ENCODE results near the gene NTSR1.

NTSR1 gene

DNA sequence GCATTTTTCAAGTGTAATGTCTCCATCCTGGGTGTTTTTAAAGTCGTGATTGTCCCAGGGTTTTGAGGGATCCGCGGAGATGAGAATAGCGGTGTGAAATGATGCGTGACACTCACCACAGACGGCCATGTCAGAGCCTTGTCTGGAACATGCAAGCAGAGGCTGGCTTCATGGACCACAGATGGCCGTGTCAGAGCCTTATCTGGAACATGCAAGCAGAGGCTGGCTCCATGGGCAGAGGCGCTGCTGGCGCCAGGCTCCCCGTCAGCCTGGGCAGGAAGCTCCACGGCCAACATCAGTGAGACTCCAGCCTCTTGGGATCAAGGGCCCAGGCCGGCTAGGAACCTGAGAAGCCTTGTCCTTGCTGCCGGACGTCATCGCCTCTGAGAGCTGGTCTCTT is 80.0 kb downstream of the NTSR1 start:
- DNase-seq (ENCODE audit: low spot score), result no peak

DNA sequence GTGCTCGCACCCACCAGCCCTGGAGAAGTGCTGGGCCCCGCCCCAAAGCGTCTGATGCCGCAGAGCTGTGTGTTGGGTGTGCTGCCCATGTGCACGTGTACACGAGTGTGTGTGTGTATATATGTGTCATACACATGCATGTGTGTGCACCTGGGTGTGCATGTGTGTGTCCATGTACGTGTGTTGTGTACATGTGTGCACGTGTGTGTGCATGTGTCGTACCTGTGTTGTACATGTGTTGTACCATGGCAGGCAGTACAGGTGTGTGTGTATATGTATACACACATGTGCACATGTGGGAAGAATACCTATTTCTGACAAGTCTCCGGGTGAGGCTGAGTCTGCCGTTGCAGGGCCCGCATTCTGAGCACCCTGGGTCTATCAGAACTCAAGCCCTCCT is 81.4 kb downstream of the NTSR1 start:
- DNase-seq (ENCODE audit: low spot score), result no peak

DNA sequence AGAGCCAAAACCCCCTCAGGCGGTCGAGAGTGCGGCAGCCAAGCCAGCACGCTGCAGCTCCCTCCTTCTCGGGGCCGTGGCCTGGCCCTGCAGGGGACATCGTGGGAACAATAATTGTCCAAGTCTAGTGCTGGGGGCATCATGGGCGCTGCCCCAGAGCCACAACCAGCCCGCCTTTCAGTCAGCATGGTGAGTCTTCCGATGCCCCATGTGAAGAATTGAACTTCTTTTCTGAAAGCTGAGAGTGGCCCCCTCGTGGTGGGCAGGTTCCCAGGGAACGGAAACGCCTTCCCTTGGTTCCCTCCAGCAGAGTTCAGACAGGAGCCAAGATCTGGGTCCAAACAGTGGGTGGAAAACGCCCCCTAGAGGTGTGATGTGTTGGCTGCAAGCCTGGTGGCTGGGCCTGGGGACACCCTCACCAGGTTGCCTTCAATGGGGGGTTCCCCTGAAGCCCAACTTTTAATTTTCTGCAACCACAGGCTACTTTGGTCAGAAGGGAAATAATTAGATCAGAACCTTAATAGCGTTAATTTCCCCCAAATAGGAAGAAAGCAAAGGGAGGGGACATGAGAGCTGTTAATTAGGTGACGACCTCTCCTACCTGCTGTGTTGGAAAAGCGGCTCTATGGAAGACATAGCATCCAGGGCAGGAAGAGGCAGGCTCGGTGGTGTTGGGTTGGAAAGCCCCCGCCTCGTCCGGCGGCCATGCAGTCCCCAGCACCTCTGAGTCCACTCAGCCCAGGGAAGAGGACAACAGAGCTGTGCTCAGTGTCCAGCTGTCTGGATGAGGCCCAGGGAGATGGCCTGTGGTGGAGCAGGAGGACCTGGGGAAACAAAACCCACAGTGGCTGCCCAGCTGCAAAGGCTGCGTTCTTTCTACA is 82.9 kb downstream of the NTSR1 start:
- peak; percentile 85 for DNase-seq (ENCODE audit: low spot score)

DNA sequence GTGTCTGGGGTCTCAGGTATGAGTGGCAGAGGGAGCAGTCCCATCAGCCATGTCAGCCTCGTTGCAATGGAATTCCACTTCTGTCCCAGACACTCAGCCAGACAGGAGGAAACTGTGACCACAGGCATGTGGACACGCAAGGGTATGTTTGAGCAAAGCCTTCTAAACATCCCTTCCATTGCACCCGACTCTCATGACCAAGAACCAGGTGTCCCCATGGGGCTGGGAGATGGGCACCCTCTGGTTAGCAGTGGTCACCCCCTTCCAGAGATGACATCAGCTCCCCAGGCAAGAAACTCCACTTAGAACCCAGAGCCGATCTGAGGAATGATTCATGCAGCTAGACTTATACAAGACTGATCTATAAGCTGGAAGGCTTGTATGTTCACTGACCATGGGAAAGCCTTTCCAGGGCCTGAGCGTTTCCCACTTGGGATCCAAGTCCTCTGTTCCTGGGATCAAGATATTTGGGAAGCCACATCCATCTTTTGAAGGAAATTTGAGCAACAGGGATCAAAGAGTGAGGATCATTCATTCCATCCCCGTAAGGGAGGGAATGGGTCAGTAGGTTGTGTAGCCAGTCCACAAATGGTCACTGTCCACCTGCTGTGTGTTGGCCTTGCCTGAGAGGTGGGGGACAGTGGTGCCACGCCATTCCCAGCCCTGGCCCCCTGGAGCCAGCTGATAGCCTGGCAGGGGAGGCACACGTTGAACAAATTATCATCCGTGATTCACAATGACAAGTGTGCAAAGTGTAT is 83.7 kb downstream of the NTSR1 start:
- peak; percentile 35 for DNase-seq (ENCODE audit: low spot score)

DNA sequence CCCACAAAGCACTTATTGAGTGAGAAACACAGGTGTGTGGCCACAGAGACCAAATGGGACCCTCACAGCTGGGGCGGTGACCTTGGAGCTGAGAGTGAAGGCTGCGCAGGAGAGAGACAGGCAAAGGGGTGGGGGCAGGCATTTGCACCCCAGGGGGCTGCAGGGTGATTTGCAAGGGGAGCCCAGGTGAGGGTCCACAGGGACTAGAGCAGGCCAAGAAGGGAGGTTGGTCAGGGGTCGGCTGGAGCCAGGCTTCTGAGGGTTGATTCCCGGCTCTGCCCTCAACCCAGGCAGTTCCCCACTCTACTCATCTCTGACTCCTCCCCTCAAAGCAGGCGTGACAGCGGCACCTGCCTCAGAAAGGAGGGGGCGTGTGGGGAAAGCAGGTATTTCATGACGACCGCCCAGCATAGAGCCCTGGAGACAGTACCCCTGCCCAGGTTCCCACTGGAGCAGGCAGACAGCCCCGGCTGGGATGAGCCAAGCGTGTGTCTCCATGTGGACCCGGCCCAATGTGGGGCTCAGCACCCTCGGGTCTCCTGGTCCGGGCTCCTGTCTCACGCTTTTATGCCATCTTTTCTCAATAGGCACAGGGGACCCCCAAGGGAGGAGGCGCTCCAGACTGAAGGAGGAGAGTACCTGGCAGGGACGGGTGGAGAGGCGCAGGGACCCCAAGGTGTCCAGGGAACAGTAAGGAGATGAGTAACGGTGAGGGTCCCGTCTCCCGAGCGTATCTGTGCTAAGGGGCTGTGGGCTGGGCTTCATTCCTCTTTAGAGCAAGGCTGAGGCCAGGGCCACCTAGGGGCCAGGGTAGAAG is 84.5 kb downstream of the NTSR1 start:
- no peak for DNase-seq (ENCODE audit: low spot score)

DNA sequence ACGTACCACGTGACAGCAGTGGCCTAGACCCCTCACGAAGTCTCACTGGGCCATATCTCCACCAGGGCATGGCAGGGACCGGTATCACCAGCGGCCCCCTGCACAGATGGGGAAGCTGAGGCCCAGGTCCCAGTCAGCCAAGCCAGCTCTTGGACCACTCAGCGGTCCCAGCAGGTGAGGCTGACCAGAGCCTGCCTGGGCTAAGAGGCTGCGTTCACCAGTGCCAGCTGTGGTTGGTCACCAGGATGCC is 85.0 kb downstream of the NTSR1 start:
- DNase-seq (ENCODE audit: low spot score), result no peak

DNA sequence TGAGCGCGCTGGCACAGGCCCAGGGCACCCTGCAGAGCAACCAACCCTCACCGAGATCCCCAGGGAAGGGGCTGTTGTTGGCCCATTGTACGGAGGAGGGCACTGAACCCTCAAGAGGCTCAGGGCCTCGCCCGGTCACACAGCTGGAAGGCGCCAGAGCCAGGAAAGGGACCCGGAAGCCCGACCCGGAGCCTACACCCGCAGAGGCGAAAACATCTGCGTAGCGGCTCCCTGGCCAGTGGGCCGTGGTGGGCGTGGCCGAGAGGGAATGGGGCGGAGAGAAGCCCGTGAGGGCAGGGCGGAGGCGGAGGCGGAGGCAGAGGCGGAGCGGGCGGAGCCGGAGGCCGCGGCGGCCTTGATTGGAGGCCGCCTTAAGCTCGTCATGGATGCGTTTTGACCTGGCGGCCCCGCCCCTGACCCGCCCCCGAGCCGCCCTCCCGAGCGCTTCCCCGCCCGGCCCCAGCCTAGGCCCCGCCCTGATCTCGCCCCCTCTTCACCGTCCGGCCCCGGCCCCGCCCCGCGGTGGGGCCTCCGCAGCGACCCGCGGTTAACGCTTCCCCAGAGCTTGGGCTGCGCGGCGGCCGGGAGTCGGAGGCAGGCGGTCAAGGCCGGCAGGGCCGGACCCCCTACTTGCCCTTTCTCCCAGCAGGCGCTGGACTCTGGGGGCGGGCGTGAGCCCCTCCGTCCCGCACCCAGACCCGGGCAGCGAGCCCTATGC is 85.5 kb downstream of the NTSR1 start:
- peak; percentile 97 for DNase-seq (ENCODE audit: low spot score)

DNA sequence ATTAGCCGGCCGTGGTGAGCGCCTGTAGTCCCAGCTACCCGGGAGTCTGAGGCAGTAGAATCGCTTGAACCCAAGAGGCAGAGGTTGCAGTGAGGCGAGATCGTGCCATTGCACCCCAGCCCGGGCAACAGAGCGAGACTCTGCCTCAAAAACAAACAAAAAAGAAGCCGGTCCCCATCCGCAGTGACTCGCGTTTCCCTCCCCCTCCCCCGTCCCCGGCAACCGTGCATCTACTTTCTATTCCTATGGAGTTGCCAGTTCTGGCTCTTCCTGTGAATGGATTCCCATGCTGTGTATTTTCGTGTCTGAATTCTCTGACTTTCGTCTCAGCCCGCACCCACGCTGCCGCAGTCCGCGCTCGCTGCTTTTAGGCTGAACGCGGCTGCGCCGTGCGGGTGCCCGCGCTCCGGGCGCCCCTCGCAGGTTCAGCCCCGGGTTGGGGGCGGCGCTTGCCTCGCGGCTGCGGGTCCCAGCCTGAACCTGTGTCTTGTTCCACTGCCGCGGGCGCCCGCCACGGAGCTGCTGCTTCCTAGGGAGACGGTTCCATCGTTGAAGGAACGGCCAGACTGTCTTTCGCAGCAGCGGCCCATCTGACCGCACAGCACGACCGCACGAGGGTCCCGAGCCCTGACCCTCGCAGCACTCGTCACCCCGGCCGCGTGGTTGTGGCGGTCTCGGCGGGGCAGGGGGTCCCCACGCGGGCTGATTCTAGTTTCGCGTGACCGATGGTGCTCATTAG is 86.6 kb downstream of the NTSR1 start:
- no peak for DNase-seq (ENCODE audit: low spot score)

DNA sequence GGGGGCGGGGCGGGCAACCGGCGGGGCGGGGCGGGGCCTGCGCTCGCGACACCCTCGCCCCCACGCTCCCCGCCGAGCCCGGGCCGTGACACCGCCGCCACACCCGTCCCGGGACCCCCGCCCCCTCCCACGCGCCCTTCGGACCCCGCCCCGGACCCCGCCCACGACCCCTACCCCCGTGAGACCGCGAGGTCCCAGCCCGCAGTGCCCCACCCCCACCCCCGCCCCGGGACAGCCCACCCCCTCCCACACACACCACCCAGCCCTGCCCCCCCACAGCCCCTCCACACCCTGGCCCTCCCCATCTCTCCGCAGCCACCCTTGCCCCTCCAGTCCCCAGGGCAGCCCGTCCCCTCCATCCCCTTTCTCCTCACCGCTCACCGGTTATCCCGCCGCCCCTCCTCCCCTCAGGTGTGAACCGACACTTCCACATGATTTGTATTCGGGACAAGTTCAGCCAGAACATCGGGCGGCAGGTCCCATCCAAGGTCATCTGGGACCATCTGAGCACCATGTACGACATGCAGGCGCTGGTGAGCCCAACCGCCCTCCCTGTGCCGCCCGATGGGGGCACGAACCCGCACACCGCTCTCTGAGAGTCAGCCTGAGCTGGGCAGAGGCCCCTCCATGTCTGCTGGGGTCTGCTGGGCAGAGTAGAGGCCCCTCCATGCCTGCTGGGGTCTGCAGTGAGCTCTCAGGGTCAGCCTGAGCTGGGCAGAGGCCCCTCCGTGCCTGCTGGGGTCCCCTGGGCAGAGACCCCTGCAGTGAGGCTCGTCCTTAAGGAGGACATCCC is 88.3 kb downstream of the NTSR1 start:
- no peak for DNase-seq (ENCODE audit: low spot score)

DNA sequence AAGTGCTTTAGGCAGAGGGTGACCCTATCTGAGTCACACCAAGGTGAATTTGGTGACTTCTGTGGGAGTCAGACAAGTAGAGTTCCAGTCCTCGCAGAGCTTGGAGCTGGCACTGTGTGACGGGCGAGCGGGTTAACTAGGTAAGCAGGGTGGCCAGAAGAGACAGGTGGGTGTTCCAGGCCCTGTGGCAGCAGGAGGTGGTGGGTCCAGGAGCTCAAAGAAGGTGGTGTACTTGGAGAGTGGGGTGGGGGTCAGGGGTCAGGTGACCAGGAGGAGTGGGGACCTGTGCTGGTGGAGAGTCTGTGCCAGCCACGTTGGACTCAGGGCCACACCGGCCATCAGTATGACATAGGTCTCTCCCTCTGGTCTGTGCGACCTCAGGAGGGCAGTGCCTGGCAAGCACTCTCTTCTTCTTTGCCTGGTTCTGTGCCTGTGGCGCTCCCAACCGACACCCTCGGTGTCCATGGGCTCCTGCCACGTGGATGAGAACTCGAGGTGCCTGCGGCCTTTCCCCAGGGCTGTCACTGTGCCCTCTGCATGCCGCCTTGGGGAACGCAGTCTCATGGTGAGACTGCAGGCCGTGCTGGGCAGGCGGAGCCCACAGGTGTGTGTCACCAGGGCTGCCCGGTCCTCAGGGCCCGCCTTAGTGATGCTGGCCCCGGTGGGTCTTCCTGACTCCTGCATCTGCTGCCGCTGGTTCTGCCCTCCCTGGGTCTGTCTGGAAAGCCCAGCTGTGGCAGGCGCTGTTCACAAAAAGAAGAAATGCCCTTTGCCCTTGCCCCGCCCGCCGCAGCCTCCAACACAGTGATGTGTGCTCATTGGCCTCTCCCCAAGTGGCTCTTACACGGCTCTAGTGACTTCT is 89.3 kb downstream of the NTSR1 start:
- DNase-seq (ENCODE audit: low spot score), result no peak

DNA sequence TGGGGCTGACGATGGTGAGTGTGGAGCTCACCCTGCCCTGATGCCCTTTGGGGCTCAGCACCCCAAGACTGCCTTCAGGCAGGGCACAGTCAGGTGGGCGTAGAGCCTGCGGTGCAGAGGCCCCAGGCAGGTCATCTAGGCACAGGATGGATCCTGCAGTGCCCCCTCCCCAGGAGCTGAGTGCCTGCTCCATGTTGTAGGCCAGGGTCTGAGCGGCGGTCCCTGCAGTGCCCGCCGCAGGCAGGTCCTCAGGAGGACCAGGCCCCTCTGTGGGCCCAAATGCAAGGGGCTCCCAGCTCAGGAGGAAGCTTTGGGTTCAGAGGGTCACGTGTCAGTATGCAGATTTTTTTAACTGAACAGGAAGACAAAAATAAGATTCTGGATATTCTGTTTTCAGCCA is 90.4 kb downstream of the NTSR1 start:
- DNase-seq (ENCODE audit: low spot score), result no peak

DNA sequence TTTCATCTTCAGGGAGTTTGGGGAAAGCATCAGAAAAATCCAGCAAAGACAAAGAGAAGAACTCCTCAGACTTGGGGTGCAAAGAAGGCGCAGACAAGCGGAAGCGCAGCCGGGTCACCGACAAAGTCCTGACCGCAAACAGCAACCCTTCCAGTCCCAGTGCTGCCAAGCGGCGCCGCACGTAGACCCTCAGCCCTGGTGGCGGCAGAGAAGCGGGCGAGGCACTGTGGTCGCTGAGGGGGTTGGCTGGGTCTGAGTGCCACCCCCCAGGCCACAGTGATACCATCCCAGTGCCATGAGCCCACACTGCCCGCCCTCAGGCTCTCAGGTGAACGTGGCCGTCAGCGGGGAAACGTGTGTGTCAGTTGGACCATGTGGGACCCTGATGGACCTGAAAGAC is 90.8 kb downstream of the NTSR1 start:
- DNase-seq (ENCODE audit: low spot score), result no peak

DNA sequence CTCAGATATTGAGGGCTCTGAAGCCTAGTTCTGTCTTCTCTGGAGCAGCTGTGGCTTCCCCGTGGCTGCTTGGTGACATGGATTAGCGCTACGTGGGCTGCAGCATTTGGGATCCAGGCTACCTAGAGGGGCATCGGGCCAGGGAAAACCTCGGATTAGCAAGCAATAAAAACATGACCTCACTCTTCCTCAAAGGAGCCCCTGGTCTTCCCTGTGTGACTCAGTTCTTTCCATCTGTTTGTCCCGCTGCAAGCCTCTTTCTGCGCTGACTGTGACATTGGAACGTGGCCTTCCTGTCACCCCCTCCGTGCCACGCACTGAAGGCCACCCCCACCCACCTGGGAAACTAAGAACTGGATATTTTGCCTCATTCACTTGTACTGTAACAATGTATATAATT is 91.2 kb downstream of the NTSR1 start:
- DNase-seq (ENCODE audit: low spot score), result no peak

DNA sequence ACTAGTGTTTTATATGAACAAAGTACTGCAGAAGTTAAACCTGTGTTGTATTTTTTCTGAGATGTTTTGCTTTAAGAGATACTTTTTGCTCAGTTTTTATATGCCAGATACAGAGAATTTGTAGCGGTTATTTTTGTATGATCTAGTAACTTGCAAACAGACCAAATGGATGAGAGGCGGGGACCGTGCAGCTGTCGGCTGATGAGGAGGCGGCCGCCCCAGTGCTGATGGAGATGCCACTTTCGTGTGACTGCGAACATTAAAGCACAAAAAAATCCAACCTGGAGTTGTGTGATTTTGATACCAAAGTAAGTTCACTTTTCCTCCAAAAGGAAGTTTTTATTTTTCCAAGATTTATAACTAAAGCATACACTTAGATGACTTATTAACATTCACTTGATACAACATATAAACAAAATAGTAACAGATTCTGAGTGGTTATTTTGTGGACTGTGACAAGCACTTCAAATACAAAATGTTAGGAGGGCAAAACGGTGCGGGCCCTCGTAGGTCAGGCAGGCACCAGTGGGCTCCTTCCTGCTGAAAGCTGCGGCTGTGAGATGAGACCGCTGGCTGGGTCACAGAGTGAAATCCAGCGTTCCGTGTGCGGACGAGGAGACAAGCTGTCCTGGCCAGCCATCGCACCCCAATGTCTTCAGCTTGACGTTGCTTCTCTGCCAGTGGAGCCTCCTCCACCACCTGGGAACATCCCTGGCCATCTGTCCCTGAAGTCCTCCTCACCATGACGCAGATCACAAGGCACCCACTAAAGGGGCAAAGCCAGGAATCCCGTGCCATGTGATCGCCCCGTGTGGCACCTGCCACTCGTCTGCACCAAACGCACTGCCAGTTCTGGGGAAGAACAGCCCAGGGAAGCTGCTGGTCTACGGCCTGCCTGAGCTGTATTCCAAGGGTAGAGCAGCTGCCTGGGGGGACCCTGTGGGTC is 92.0 kb downstream of the NTSR1 start:
- no peak for DNase-seq (ENCODE audit: low spot score)

DNA sequence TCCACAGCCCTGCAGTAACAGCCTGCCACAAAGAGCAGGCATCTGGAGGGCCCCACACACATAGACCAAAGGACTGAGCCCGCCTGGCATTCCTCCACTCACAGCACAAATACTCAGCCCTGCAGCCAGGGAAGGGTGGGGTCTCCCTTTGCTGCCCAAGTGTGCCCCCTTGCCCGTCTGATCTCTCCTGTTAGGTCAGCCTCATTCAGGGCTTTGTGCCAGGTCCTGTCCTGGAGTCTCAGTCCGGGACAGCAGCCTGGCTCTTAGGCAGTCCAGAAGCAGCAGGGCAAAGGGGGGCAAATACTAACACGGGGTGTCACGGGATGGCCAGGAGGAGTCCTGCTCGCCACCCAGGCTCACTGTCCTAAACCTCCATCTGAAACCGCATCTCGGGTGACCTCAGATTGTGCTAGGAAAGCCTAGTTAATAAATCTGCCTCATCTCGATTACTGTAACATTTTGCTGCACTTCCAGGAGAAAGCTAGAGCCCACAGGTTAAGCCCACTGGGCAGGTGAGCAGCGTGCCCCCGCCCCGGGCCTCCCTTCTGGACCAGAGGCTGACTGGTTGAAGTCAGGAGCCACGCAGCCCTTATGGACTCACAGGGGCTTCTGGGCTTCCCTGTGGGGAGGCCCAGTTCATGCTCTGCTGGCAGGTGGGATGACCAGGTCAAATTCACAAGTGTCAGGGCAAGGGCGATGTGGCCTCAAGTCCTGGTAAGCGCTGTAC is 92.8 kb downstream of the NTSR1 start:
- no peak for DNase-seq (ENCODE audit: low spot score)

DNA sequence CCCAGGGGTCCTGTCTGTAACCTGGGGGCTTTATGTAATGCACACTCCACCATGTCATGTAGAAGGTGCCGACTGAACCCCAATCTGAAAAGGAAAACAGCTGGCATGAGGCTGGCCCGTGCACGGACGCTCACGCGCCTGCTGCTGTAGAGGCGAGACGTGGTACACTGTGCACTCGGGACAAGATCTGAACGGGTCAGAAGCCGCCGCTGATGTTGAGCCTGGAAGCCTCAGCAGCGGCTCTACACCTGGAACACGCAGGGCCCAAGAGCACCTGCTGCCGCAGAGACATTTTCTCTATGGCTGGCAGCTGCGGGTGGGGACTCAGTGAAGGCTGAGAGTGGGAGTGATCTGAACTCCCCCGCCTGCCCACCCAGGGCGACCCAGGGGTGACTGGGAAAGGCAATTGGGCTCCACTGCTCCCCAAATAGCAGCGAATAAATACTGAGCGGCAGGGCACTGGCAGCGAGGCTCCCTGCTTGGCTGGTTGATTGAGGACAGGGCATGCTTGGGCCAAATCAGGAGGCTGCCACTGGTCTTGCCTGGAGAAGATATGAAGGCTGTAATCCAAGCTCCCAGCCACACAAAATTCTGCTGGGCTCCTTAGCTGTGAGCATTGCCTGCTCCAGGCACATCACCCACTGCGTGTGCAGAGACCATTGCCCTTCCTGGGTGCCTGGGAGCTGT is 93.5 kb downstream of the NTSR1 start:
- DNase-seq (ENCODE audit: low spot score), result no peak

DNA sequence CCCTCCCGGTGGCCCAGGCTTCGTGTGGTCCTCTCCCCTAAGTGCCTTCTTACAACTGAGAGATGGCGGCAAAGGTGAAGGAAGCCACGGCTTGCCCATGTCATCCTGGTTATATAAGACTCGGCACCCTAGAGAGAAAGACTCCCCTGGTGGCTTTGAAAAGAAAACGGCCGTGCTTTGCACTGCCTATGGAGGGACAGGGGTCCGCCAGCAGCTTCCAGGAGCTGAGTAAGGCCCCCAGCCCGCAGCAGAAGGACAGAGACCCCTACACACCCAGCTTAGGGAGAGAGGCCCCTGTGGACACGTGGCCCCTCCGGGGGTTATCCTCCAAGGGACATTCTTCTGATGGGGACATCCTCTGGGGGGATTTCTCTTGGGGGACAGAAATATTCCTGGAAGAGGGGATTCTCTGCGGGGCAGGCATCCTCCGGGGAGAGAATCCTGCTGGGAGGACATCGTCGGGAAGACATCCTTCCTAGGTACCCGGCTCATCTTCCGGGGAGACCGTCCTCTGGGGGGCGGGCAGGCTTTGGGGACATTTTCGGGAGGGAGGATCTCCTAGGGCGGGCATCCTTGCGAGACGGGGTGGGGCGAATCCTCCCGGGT is 95.5 kb downstream of the NTSR1 start:
- DNase-seq (ENCODE audit: low spot score), result no peak
